ENCODE data around the gene BUD31. TPM values are rescaled to one million over a fixed set of nuclear protein-coding genes. Genes with fewer than 3 reads are reported as not detected.
A peak's percentile ranks its signal among the peaks of the same experiment; 100 is the strongest.

BUD31 gene
- total and polyA plus RNA-seq, 9 of the 15 experiments (the other 6 are each of a cell fraction or from before 2014, with no cell fraction given): 105 to 342 (median 247) TPM

- TF ChIP-seq ZNF133 (CRISPR knock-in tag; IDR thresholded peaks at IDR 0.05) (no peak), TOE1 (IDR thresholded peaks at IDR 0.05; ENCODE audit: borderline replicate concordance) (no peak), TOE1 (CRISPR knock-in tag; IDR thresholded peaks at IDR 0.05; ENCODE audit: borderline replicate concordance, low read depth) (no peak), DPF2 (IDR thresholded peaks at IDR 0.05) (0 out of 2 replicates have a peak, but pooled peaks have one; percentile 7), MCM2 (IDR thresholded peaks at IDR 0.05; ENCODE audit: low read depth) (no peak), SMARCE1 (IDR thresholded peaks at IDR 0.05) (no peak; the same call in 1 of the 2 replicates), SPI1 (IDR thresholded peaks at IDR 0.05; ENCODE audit: borderline replicate concordance, low read depth, low read length) (no peak), EP400 (IDR thresholded peaks at IDR 0.05) (no peak), ZNF121 (CRISPR knock-in tag; conservative IDR thresholded peaks at IDR 0.05) (0 out of 2 replicates have a peak, but pooled peaks have one; percentile 36), ZNF263 (CRISPR knock-in tag; IDR thresholded peaks at IDR 0.05; ENCODE audit: borderline replicate concordance) (no peak), NBN (IDR thresholded peaks at IDR 0.05; ENCODE audit: low read depth) (0 out of 2 replicates have a peak, but pooled peaks have one; percentile 23), ZNF512 (tag; IDR thresholded peaks at IDR 0.05) (no peak), RCOR1 (IDR thresholded peaks at IDR 0.05; ENCODE audit: borderline replicate concordance in 1 of 2, low read depth in 2 of 2, low read length in 2 of 2) (0 out of 4 replicates have a peak, but pooled peaks of 1 of the 2 experiments have one; percentile 14), HNRNPL (IDR thresholded peaks at IDR 0.05; ENCODE audit: low read depth, low read length) (no peak), NCOA1 (IDR thresholded peaks at IDR 0.05; ENCODE audit: low read depth) (0 out of 2 replicates have a peak, but pooled peaks have one; percentile 24), ADNP (tag; IDR thresholded peaks at IDR 0.05) (peak; percentile 85), ZBTB43 (CRISPR knock-in tag; IDR thresholded peaks at IDR 0.05) (0 out of 2 replicates have a peak, but pooled peaks have one; percentile 49), ZNF740 (CRISPR knock-in tag; IDR thresholded peaks at IDR 0.05) (no peak), ZNF740 (tag; IDR thresholded peaks at IDR 0.05) (peak in 1 of 2 experiments; percentile 49; a peak in 1 of 4 replicates), ZNF696 (CRISPR knock-in tag; conservative IDR thresholded peaks at IDR 0.05) (no peak), FOXJ3 (CRISPR knock-in tag; IDR thresholded peaks at IDR 0.05) (no peak), MITF (IDR thresholded peaks at IDR 0.05) (no peak), SAP30 (IDR thresholded peaks at IDR 0.05; ENCODE audit: borderline replicate concordance, insufficient read depth, low read depth, low read length, poor library complexity, severe bottlenecking) (peak; percentile 59), ARNT (IDR thresholded peaks at IDR 0.05) (peak in 1 of 2 experiments; percentile 60; a peak in 1 of 4 replicates)
Measured at GRCh38 chr7:99437946-99438572, 29.3 kb downstream of the BUD31 start (continued).
